Measurements from ENCODE around the gene AQP4.
A peak's percentile ranks its signal among the peaks of the same experiment; 100 is the strongest.

AQP4 gene, protein sequence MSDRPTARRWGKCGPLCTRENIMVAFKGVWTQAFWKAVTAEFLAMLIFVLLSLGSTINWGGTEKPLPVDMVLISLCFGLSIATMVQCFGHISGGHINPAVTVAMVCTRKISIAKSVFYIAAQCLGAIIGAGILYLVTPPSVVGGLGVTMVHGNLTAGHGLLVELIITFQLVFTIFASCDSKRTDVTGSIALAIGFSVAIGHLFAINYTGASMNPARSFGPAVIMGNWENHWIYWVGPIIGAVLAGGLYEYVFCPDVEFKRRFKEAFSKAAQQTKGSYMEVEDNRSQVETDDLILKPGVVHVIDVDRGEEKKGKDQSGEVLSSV

DNA sequence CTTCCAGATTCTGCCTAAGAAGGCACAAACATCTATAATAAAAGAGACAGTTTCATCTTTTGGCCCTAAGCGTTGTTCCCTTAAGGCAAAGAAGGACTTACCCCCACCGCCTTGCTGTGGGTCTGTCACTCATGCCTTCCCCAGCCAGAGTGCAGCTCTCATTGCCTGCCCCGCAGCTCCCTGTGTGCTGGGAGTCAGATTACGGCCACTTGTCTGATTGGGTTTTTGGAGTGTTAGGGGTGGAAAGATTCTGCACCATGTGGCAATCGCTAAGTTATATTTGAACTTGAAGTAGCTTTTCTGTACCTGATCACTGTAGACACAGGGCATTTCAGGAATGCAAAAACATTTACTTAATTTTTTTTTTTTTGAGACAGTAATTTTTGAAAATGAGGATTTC is at the start of gene AQP4:
AQP4 (minus strand) TSS at position 151 of the 400 bp plus-strand sequence; CDS start at position 133, 18 bp downstream.
- peak; percentile 10 for DNase-seq

DNA sequence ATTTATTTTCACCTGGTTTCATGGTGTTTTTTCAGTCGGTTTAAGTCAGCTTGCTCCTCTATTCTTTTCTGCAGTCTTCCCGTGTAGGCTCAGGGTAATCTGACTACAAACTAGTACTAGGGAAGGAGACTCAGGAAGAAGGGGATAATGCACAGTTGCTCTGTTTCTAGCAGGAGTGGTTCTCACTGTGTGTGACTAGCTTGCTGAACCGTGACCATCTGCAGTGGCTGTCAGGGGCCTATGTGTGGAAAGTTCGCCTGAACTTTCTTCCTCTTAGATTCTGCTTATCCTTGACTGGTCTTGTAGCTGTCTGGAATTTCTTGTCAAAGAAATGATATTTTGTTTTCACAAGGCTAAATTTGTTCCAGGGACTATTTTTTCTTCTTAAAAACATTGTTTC is 46.3 kb upstream of the AQP4 start:
- DNase-seq = no peak

DNA sequence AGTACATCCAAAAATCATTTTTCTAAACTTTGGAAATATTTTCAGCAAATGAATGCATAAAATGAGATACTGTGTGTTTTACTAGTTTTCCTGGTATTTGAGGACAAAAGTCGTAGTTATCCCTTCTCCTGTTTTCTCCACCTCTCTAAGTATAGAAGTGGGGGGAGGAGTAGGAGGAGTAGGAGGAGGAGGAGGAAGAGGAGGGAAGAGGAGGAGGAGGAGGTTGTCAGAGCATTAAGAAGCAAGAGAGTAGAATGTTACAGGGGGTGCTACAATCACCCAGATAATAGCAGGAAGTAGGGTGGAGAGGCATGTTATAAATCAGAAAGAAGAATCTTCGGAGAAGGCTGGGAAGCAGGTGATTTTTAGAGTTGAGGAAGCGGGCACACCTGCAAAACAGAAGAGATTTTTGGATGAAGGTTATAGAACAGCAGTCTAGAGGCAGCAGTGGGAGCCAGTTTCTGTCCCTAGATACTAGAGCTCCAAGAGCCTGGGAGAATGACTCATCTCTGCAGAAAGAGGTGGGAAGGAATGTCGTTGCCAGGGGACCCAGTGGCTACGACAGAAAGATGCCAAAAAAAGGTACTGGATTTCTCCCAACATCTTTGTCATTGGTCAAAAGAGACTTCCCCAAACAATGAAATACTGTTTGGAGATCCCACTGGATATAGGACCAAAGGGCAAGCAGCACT is 44.2 kb upstream of the AQP4 start:
- peak; percentile 35 for DNase-seq

DNA sequence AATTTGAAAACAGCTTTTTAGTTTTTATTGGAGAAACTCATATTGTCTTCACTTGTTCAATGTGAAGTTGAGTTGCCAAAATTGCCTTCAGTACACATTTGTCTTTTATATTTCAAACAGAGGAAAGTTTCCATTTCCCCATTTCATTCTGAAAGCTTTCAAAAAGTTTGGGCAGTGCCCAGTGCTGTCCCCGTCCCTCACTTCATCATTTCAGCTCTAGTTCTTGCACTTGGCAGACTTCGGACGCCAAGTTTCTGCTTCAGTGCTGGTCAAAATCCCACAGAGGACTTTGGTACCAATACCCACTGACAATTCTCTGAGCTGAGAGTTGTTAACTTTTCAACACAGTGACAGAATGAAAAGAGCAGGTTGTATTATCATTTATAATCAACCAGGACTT is 43.4 kb upstream of the AQP4 start:
- DNase-seq = peak; percentile 74

DNA sequence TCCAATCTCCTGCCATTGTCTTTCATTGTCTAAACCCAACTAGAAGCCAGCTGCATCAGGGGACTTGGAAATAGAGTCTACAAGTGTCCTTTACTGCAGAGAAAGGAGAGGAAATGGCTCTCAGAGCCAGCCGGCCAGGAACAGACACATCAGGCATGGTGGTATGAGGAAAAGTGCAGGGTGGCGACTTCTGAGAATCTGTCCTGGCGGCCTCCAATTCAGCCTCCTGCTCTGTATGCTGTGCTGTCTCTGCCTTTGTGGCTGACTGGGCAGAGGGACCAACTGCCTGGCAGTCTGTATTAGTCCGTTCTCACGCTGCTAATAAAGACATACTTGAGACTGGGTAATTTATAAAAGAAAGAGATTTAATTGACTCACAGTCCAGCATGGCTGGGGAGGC is 36.8 kb upstream of the AQP4 start:
- DNase-seq = peak; percentile 54

DNA sequence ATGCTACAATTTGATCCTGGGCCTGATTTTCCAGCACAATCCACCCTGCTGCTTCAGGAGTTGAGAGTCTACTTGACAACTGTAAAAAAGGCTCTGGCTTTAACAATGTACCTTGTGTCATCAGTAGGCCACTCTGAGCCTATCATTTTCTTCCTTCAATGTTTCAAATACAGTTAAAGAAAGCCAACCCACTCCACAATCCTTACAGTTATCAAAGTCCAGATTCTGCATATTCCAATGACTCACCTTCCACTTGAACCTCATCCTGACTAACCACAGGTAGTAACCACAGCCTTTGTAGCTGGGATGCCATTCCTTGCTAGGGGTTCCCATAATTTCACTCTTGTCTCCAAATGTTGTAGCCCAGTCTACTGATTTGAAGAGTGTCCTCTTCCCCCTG is 35.5 kb upstream of the AQP4 start:
- DNase-seq = no peak

DNA sequence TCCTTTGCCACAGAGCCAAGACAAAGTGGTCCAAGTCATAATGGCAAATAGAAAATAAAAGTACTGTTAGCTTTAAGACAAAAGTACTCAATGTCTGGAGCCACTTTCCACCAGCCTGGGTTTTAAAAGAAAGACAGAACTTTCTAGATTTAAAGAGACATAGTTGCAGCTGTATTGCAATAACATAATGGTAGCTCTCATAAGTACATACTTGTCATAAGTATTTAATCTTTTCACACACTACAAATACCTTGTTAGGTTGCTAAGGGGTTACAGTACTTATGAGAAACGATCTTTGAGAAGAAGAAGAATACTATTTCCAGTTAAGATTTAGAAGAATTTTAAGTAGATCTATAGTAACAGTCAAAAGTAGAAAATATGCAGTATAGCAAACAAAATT is 28.9 kb upstream of the AQP4 start:
- DNase-seq = no peak

DNA sequence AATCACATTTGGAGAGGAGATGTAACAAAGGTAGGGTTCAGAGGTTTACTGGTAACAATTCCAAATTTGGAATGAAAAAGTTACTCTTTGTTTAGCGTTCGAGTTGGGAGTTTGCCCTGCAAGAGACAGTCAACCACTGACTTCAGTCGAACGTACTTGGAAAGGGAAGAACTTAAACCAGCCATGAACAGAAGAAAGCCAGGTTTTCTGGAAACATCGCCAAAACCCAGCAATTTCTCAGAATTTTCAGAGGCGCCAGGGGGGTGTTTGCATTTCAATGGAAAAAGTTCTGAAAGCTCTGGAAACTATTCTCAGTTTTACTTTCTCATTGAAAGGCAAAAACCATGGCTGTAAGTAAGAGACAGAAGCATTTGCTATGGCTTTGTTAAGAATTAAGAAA is 28.5 kb upstream of the AQP4 start:
- DNase-seq = peak; percentile 86

DNA sequence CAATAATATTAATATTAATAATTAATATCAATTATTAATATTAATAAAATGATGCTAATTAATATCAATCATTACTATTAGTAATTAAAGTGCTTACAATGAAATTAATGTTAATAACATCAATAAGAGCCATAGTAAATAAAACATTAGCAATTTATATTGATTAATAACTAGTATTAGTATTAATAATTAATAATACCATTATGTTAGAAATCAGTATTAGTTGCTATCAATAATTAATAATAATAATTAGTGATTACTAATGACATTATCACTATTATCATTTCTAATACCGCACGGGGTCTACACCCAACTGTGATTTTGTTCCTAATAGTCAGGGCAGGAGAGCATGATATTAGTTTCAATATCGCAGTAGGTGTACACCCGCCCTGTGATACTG is 22.8 kb upstream of the AQP4 start:
- DNase-seq = no peak

DNA sequence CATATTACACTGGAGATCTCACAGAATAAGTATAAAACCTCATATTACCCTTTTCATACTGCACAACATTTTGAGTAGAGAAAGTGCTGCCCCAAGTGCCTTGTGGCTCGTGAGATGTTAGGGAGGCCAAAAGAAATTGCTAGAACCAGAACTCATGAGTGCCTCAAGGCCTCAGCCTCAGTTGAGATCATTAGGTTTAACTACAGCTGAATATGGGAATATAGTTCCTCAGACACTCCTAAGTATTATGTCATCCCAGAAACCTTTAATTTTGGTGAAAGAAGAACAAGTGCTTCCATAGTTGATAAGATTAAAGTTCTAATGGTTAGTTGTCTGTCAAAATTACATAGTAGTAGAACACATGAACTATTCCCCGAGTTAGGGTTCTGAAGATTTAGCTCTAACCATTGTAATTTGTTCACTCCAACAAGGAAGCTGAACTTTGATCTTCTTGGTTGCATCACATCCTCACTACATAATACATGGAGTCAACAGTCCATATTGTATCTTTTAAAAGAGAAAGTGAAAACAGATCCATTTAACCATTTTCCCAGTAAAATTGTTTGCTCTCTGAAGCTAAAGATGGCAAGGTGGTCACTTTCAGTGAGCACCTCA is 9.6 kb upstream of the AQP4 start:
- no peak for DNase-seq

DNA sequence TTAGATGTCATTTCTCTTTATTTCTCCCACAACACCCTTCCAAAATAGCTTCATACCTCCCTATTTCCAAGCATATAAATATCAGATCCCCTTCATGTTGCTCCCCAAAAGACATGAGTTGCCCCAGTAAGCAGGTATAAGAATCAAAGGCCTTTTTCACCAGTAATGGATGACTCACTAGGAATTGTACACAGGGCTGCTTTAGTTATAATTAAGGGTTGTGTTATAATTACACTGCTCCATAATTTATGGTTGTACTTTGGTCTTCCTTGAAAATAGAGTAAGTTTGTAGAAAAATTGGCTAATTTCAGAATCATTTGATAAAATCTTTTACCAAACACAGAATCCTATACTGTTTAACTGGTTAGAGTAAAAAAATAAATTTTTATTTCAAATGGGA is 8.8 kb upstream of the AQP4 start:
- no peak for DNase-seq

DNA sequence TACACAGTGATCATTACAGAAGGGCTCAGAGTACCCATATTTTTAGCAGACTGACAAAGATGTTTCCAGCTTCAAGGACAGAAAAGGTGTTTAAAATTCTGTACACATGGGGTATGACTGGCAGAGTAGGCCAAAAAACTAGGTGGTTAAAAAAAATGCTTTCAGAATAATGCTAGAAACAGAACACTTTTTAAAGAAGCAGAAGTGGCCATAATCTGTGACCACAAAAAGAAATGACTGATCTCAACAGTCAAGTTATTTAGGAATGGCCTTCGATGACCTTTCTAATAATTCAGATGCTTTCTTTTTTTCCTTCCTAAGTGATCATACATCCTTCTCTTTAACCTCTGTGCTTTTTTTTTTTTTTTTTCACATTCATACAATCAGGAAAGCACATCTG is 4.1 kb upstream of the AQP4 start:
- DNase-seq = no peak

DNA sequence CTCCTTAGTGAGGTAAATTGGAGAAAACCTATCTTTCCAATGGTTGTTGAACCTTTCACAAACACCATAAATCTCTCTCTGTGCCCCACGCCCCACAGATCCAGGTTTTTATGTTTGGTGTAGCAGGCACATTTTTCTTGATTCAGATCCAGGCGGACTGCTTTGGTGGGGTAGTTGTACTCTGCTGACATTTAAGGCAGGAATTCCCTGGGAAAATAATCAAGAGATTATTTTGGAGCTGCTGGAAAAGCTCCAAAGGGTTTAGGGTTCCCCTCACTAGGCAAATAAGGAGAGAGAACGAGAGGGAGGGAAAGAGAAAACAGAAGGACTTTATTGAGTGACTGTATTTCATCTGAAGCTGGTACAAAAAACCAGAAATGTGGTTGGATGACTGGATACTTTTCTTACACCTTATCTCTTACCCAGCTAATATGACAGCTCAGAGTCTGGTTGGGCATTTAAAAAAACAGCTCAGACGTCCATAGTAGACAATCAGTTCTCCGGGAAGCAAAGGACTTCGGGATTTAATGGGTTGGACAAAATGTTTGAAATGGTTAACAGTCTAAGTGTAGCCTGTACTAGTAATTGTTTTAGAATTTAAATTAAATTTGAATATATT is 3.6 kb upstream of the AQP4 start:
- no peak for DNase-seq

DNA sequence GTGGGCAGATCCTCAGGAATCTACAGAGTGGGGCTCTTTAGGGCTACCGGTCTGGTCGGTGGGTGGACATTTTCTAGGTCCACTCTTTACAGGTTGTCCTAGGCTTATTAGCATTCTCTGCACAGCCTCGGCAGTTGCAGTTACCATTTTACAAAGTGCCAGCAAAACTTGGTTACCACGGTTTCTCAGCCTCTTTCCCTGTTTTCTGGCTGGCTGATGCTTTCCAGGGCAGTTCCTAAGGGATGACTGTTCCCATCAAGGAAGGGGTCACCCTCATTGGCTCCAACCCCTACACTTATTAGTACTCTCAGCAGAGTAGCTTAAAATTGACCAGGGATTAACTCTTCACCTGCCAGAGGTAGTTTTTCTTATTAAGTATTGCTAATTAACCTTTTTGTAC is 2.0 kb upstream of the AQP4 start:
- peak; percentile 69 for DNase-seq

DNA sequence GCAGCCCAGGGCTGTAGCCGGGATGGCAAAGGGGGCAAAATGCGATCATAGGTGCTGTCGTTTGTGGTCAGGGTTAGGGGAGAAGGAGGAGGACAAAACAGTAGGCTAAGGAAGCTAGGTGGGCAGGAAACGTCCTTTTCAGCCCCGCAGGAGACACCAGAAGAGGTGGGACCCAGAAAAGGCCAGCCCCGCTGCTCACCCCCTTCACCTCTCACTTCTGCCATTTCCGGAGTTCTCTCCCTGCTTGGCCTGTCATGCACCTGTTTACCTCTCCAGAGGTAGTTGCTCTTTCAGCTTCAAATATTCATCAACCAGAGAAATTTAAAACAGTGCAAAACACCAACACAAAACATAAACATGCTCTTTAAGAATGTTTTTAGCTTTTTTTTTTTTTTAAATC is 849 bp downstream of the AQP4 start:
- no peak for DNase-seq

DNA sequence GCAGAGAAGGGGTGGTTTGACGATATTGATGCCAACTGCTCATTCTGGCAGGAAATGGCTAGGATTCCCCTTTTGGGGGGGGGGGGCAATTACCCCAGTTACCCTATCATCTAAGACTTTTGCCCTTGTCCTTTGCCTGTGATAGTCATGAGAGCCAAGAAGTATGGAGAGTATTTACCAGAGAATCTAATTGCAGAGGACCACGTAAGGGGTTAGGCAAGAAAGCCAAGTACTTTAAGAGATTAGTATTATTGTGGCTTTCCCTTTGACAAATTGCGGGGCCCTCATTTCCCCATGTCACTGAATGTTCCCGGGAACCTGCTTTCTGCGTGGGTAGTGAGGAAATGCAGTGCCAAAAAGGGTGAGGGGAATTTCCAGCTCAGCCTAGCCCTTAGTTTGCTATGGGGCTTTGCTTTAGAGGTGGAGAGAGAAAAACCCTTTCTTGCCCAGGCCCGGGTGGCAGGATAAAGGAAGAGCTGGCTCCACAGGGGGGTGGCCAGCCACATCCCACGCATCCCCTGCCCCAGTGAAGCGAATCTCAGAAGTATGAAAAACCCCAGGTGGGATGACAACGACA is 1.5 kb downstream of the AQP4 start:
- DNase-seq = peak; percentile 53

DNA sequence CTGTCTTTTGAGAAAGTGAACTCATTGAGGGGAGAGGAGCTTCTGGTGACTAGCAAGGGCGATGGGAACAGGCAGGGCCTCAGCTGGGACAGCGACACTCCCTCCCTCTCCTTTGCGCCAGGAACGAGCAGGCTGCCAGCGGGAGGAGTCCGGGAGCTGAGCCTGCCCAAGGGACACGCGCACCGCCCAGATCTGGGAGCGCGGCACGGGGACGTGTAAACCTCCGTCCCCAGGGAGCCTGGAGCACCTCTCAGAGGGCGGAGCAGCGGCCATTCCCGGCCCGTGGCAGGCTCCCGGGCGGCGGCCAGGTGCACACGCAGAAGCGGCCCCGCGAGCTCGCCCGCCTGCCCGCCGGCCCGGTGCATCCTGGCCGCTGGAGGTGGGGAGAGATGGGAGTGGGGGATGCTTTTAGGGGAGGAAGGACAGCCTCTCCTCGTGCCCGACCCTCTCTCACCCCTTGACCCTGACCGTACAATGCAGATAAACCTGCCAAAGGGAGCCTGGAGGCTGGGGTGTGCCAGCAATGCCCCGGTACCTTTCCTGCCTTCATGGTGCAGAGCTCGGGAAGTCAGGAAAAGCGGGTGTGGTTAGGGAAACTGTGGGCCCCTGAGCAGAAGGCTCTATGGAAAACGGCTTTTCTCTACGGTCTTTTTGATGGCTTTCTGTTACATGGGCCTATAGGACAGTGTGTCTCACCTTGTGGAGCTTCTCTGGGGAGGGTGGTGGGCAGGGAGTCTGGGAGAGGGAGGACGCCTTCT is 2.2 kb downstream of the AQP4 start:
- peak; percentile 65 for DNase-seq

DNA sequence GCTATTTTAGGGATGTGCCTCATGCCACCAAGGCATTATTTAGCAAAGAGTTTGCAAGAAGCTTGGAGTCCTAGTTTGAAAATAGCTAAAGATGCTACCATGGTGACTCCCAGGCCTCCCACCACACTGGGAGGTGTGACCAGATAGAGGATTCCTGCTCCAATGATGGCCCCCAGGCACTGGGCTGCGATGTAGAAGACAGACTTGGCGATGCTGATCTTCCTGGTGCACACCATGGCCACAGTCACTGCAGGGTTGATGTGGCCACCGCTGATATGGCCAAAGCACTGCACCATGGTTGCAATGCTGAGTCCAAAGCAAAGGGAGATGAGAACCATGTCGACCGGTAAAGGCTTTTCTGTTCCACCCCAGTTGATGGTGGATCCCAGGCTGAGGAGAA is 3.4 kb downstream of the AQP4 start:
- DNase-seq = no peak

DNA sequence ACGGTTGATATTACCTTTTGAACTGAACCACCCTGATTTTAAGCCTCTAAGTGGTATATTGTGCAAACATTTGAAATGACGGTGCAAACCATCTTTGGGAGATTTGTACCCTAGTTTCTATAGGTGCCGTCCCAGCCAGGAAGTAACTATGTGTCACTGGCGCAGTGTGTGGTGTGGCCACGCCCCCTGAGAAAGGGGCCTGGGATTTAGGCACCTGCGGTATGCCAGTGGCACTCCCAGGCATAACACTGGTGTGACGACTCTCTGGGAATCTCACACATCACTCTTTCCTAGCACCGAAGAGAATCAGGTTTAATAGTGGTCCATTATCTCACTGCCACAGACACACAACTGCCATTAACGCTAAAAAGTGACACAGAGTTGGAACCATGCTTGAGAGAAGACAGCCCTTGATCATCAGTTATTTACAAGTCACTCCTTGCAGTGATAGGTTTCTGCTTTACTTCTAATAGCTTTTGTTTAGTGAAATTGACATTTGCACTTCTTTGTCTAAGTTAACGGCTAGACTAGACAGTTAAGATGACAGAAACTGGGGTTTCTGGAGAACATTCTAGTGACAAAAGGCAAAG is 11.1 kb downstream of the AQP4 start:
- DNase-seq = no peak

DNA sequence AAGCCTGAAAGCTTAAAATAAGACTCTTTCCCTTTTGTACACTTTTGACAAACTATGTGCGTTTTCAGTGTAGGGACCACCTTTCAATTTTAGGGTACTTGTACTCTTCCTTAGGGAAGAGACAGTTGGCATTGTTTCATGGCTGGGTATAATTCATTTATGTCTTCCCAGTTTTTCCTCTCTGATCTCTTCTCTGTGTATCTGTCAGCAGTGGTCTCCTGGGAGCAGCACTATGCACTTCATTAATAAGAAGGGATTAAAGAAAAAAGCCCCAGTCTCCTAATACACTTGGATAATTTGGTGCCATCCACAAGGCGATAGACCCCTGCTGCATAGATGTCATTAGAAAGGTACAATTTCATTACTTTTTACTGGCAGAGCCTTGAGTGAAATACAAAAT is 12.1 kb downstream of the AQP4 start:
- DNase-seq = no peak

DNA sequence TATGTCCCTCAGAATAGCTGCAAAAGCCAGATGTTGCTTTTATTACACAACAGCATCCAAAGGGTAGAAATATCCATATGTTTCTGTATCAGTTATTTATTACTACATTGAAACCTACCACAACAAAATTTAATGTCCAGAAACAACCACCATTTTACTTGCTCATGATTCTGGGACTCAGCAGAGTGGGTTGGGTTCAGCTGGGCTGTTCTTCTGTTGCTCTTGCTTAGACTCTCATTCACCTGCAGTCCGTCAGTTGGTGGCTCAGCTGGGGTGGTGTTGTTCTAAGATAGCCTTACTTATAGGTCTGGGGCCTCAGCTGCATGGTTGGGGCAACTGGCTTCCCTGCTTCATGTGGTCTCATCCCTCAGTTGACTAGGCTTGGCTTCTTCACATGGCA is 21.7 kb downstream of the AQP4 start:
- no peak for DNase-seq

DNA sequence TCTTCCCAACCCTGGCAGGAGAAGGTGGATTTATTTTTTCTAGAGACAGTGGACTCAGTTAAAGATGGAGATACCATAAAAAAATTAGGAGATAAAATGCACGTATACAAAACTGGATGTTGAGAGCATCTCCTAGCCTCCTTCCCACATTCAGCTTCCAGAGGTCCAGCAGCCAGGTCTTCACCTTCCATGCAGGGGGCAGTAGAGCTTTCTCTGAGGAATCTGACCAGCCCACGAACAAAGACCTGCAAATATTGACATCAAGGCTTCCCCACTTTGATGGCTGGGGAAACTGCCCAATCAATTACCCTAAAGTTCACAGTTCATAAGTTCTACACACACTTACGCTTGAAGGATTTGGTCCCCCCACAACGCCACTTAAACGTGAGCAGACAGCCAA is 24.5 kb downstream of the AQP4 start:
- DNase-seq = no peak
